Transverse colon (tissue), 4 donors: ENCODE measurements around the gene RAB11FIP3.

ENCODE experiments used
- EP300 ChIP-seq: sonication (generic); formaldehyde crosslinking; IDR thresholded peaks from one replicate; pipeline ENCODE4 v1.6.1; 2017; ENCODE audit warnings: antibody characterized with exemption, low read depth
- POLR2A ChIP-seq: fragments of 450-650 bp; IDR thresholded peaks from one replicate; pipeline ENCODE4 v1.6.1; 2016; ENCODE audit warnings: antibody characterized with exemption, mild to moderate bottlenecking, moderate library complexity
- POLR2AphosphoS5 ChIP-seq, 3 donors: sonication (generic); formaldehyde crosslinking; IDR thresholded peaks; one replicate each; pipeline ENCODE4 v1.6.1; 2016; ENCODE audit warnings: antibody characterized with exemption in 3 of 3
- TF ChIP-seq, protein P1 (sequence below), 5 experiments: fragments of 200-600 bp in 3 of 5; fragments of 450-650 bp in 2 of 5; sonication (generic) in 3 of 5; IDR thresholded peaks; 1 replicate in 2 of 5; 2 replicates in 3 of 5; pipeline ENCODE4 v1.5.1; 2016 to 2017; ENCODE audit warnings: antibody characterized with exemption in 5 of 5, inconsistent platforms in 3 of 5, mild to moderate bottlenecking in 2 of 5, moderate library complexity in 1 of 5

GRCh38 chr16:463071-463470 is 37.6 kb downstream of the RAB11FIP3 start:
- TF ChIP-seq, protein P1, sequence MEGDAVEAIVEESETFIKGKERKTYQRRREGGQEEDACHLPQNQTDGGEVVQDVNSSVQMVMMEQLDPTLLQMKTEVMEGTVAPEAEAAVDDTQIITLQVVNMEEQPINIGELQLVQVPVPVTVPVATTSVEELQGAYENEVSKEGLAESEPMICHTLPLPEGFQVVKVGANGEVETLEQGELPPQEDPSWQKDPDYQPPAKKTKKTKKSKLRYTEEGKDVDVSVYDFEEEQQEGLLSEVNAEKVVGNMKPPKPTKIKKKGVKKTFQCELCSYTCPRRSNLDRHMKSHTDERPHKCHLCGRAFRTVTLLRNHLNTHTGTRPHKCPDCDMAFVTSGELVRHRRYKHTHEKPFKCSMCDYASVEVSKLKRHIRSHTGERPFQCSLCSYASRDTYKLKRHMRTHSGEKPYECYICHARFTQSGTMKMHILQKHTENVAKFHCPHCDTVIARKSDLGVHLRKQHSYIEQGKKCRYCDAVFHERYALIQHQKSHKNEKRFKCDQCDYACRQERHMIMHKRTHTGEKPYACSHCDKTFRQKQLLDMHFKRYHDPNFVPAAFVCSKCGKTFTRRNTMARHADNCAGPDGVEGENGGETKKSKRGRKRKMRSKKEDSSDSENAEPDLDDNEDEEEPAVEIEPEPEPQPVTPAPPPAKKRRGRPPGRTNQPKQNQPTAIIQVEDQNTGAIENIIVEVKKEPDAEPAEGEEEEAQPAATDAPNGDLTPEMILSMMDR (IDR thresholded peaks at IDR 0.05) = no peak
- TF ChIP-seq POLR2AphosphoS5 (IDR thresholded peaks at IDR 0.05) (no peak), POLR2A (no peak), EP300 (no peak)
